GM06990 (cell line): ENCODE results near the gene MR1.

Experiments used
- DNase-seq: peaks from one replicate; pipeline ENCODE4 v3.0.0-alpha.2; 2011; ENCODE audit not compliant: insufficient read length; ENCODE audit errors: extremely low read depth
- H3K27me3 ChIP-seq: replicated peaks from 2 replicates; pipeline ENCODE4 v1.6.0; 2011; ENCODE audit warnings: low read length; ENCODE audit not compliant: control insufficient read depth, insufficient read depth
- H3K36me3 ChIP-seq: 2 replicates; pipeline ENCODE4 v1.5.1; 2011; ENCODE audit warnings: low read length; ENCODE audit not compliant: control insufficient read depth, insufficient read depth
- H3K4me3 ChIP-seq: replicated peaks from 2 replicates; pipeline ENCODE4 v1.5.1; 2011; ENCODE audit warnings: low read depth, mild to moderate bottlenecking, control low read depth, low read length
- CTCF ChIP-seq: IDR thresholded peaks from 2 replicates; pipeline ENCODE4 v1.5.1; 2011; ENCODE audit warnings: low read length, control low read depth, mild to moderate bottlenecking, inconsistent platforms; ENCODE audit not compliant: insufficient read depth, poor library complexity, severe bottlenecking

The MR1 gene

GRCh38 chr1:181033799-181034451 is at the start of gene MR1:
Gene MR1, plus strand, starts transcription at chr1:181033983. Its CDS starts 25 bp downstream, at chr1:181034008.
- peak within 1 kb of the TSS; percentile 92 for H3K4me3 ChIP-seq
- DNase-seq, result peak; percentile 83
- H3K27me3 ChIP-seq, result no peaks in the 10 kb centered on the region
- no peak for TF ChIP-seq CTCF
- H3K36me3 ChIP-seq, result peaks cover 2% of the 10 kb centered on the region; the same call in 1 of the 2 replicates

DNA sequence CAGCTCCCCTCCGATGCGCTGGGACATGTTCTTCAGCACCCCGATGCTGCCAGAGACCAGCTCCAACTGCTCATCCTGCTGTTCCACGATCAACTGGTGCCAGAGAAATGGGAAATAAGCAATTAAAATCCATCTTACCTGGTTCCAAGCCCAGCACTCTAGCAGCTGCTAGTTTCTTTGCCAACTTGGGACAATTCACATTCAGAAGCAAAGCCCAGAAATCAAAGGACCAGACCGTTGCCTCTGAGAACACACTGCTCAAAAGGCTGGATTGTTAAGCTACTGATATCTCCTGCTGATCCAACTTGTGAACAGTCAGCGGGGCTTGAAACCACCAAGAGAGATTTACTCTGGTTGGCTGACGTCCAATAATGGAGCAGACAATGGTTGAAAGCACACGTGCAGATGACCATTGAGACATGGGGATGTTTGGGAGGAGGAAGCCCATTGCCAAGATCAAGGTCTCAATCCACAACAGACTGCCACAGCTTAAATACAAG is 45.5 kb upstream of the MR1 start:
- no peak for TF ChIP-seq CTCF
- no peak for DNase-seq
- peaks cover 23% of the 10 kb centered on the region for H3K36me3 ChIP-seq
- H3K4me3 ChIP-seq, result no peak overlapping the region
- H3K27me3 ChIP-seq, result no peaks in the 10 kb centered on the region

DNA sequence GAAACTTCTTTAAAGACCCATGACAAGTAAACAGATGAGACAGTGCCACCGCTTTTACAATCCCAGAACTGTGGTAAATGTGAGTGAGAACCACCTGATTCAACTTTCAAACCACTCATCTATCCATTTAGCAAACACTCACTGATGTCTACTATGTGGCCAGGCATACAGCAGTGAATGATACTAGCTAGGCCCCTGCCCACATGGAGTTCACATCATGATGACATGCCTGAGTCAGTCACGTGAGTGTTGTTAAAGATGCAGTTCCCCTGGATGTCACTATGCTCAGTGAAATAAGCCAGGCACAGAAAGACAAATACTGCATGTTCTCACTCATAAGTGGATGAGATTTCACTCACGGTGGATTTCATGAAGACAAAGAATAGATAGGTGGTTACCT is 39.5 kb upstream of the MR1 start:
- peaks cover 15% of the 10 kb centered on the region for H3K36me3 ChIP-seq
- no peak for DNase-seq

DNA sequence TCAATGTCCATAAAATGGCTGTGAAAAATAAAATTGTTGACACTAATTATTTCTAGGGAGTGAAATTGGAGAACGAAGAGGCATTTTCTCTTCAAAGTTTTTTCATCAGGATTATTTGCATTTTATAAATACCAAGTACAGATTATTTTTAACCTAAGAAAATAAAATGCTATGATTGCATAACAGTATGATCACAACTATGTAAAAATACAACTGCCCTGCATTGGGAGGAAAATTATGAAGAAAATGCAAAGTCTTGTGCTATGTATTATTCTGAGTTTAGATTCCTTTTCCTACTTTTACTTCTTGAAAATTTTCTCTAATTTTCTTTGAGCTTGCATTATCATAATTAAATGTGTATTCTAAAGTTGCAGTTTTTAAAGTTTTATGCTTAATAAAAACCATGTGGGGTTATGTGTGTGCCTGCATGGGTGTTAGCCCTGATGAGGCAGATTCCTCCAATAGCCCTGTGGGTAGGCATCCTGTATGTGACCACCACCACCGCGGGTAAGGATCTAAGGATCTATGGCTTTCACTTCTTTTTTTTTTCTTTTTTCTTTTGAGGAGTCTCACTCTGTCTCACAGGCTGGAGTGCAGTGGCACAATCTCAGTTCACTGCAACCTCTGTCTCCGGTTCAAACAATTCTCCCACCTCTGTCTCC is 35.8 kb upstream of the MR1 start:
- no peak for TF ChIP-seq CTCF
- Histone ChIP-seq H3K4me3 (no peak overlapping the region), H3K36me3 (peaks cover 11% of the 10 kb centered on the region), H3K27me3 (no peaks in the 10 kb centered on the region)
- DNase-seq, result no peak

More for the DNA sequence above, 39.5 kb upstream of the MR1 start:
- Histone ChIP-seq H3K27me3 (no peaks in the 10 kb centered on the region), H3K4me3 (no peak overlapping the region)
- no peak for TF ChIP-seq CTCF

- no peak for TF ChIP-seq CTCF
- DNase-seq, result no peak
- H3K4me3 ChIP-seq, result no peak overlapping the region
- H3K27me3 ChIP-seq, result no peaks in the 10 kb centered on the region
- peaks cover 13% of the 10 kb centered on the region for H3K36me3 ChIP-seq
Observed at GRCh38 chr1:181001091-181001780, 32.5 kb upstream of the MR1 start.
